Keratinocyte (primary cell): Measurements from ENCODE around the gene DLX4. TPM values are rescaled to one million over a fixed set of nuclear protein-coding genes. Genes with fewer than 3 reads are reported as not detected.

Experiments
- DNase-seq: peaks from one replicate; pipeline ENCODE4 v3.0.0-alpha.2; 2011; ENCODE audit warnings: low read depth, missing footprints, low spot score
- FAIRE-seq: peaks from 2 replicates; lab custom pipeline; 2011; peaks lifted over from hg19 to GRCh38; lab: Jason Lieb, UNC
- H2AFZ ChIP-seq: 2 replicates; pipeline ENCODE4 v1.6.0; 2012; ENCODE audit warnings: low read length, control low read depth, inconsistent platforms; ENCODE audit not compliant: control insufficient read depth
- H3K27ac ChIP-seq: 2 replicates; pipeline ENCODE4 v1.5.1; 2011; ENCODE audit warnings: low read length; ENCODE audit not compliant: control insufficient read depth, insufficient read depth
- H3K27me3 ChIP-seq: 3 replicates; pipeline ENCODE4 v1.6.0; 2011; ENCODE audit warnings: low read length; ENCODE audit not compliant: control insufficient read depth, insufficient read depth; ENCODE audit errors: extremely low read depth
- H3K36me3 ChIP-seq, 2 experiments: 2 replicates in 1 of 2; 3 replicates in 1 of 2; pipeline ENCODE4 v1.5.1; 2011; ENCODE audit warnings: low read length in 2 of 2, mild to moderate bottlenecking in 1 of 2; ENCODE audit not compliant: control insufficient read depth in 2 of 2, insufficient read depth in 2 of 2; ENCODE audit errors: extremely low read depth in 1 of 2
- H3K4me1 ChIP-seq: 3 replicates; pipeline ENCODE4 v1.5.1; 2011; ENCODE audit warnings: low read length; ENCODE audit not compliant: control insufficient read depth, insufficient read depth; ENCODE audit errors: extremely low read depth
- H3K4me2 ChIP-seq: 3 replicates; pipeline ENCODE4 v1.6.0; 2011; ENCODE audit warnings: low read depth, low read length; ENCODE audit not compliant: control insufficient read depth, insufficient read depth; ENCODE audit errors: extremely low read depth
- H3K4me3 ChIP-seq, 3 experiments: fragments of 200-600 bp in 1 of 3; sonication (generic) in 1 of 3; 2 replicates in 2 of 3; 3 replicates in 1 of 3; pipeline ENCODE4 v1.5.1; 2011 to 2016; ENCODE audit warnings: low read length in 3 of 3, mild to moderate bottlenecking in 3 of 3, control low read depth in 2 of 3, inconsistent platforms in 1 of 3, low read depth in 1 of 3, mixed read lengths in 1 of 3, mixed run types in 1 of 3, moderate library complexity in 1 of 3; ENCODE audit not compliant: control insufficient read depth in 2 of 3, insufficient read depth in 2 of 3; ENCODE audit errors: extremely low read depth in 1 of 3
- H3K79me2 ChIP-seq: 2 replicates; pipeline ENCODE4 v1.6.0; 2012; ENCODE audit warnings: low read length; ENCODE audit not compliant: control insufficient read depth, insufficient read depth
- H3K9ac ChIP-seq: 3 replicates; pipeline ENCODE4 v1.6.0; 2011; ENCODE audit warnings: low read length; ENCODE audit not compliant: control insufficient read depth, insufficient read depth; ENCODE audit errors: extremely low read depth
- H3K9me1 ChIP-seq: 3 replicates; pipeline ENCODE4 v1.6.0; 2011; ENCODE audit warnings: low read length; ENCODE audit not compliant: control insufficient read depth, insufficient read depth; ENCODE audit errors: extremely low read depth
- H3K9me3 ChIP-seq: 2 replicates; pipeline ENCODE4 v1.5.1; 2012; ENCODE audit warnings: low read depth, low read length; ENCODE audit not compliant: control insufficient read depth
- H4K20me1 ChIP-seq: 3 replicates; pipeline ENCODE4 v1.6.0; 2011; ENCODE audit warnings: low read length; ENCODE audit not compliant: control insufficient read depth, insufficient read depth; ENCODE audit errors: extremely low read depth
- CTCF ChIP-seq, 3 experiments: IDR thresholded peaks in 1 of 3; conservative IDR thresholded peaks in 1 of 3; optimal IDR thresholded peaks in 1 of 3; 2 replicates in 2 of 3; 3 replicates in 1 of 3; pipeline versions ENCODE3 to v1.5.1; 2011; ENCODE audit warnings: low read length in 3 of 3, mild to moderate bottlenecking in 3 of 3, moderate library complexity in 2 of 3, control low read depth in 1 of 3, inconsistent platforms in 1 of 3; ENCODE audit not compliant: insufficient read depth in 2 of 3; ENCODE audit errors: extremely low read depth in 1 of 3
- EZH2 ChIP-seq: IDR thresholded peaks from one replicate; pipeline ENCODE4 v1.6.1; 2012; ENCODE audit warnings: inconsistent platforms, mild to moderate bottlenecking, low read length, moderate library complexity
- dilution Hi-C: fragments of 300-500 bp; cut with MboI; formaldehyde crosslinking; loops from one replicate; pipeline ENCODE4 v1.7.0; 2020; ENCODE audit warnings: low sequenced_read_pairs; ENCODE audit not compliant: extremely low pct_ligation_motif_present
- polyA plus RNA-seq, 5 experiments: library from polyadenylated mRNA; depleted of rRNA in 3 of 5; stranded (reverse) in 3 of 5; stranded (forward) in 1 of 5; unstranded in 1 of 5; fragments of >200 nt; gene quantifications; 1 replicate in 1 of 5; 2 replicates in 3 of 5; 3 replicates in 1 of 5; pipeline versions ENCODE4 v1.2.1 to v1.2.3, GENCODE V29; 2011 to 2012; ENCODE audit warnings: missing spikeins in 2 of 5, low read depth in 1 of 5, low replicate concordance in 1 of 5

DLX4 gene
- polyA plus RNA-seq, 1 donor (not counting 4 experiments of a cell fraction or from before 2014, with no cell fraction given), result 0.18 TPM

GRCh38 chr17:50014471-50015088 is 45.6 kb downstream of the DLX4 start:
- no peak overlapping the region for H2AFZ ChIP-seq
- peaks cover 7% of the 10 kb centered on the region for H3K4me1 ChIP-seq
- no peaks in the 10 kb centered on the region for H4K20me1 ChIP-seq
- TF ChIP-seq EZH2 (no peak), CTCF (optimal IDR thresholded peaks at IDR 0.05 in 1 of 3, IDR thresholded peaks at IDR 0.05 in 1 of 3, conservative IDR thresholded peaks at IDR 0.05 in 1 of 3; ENCODE audit: extremely low read depth in 1 of 3, insufficient read depth in 2 of 3, low read length in 3 of 3) (no peak)
- peaks cover 6% of the 10 kb centered on the region for H3K9me3 ChIP-seq
- no peaks in the 10 kb centered on the region for H3K27me3 ChIP-seq
- H3K36me3 ChIP-seq, result no peaks in the 10 kb centered on the region
- H3K79me2 ChIP-seq, result no peaks in the 10 kb centered on the region
- no peak overlapping the region for H3K27ac ChIP-seq
- FAIRE-seq, result no peak
- no peak overlapping the region for H3K4me2 ChIP-seq
- no peak overlapping the region for H3K4me3 ChIP-seq
- DNase-seq, result no peak
- H3K9me1 ChIP-seq, result no peaks in the 10 kb centered on the region
- H3K9ac ChIP-seq, result no peak overlapping the region
- dilution Hi-C loops, result no loop called here

- H3K79me2 ChIP-seq, result no peaks in the 10 kb centered on the region
- H3K9me3 ChIP-seq, result peaks cover 6% of the 10 kb centered on the region
- no peak overlapping the region for H3K4me2 ChIP-seq
- H4K20me1 ChIP-seq, result no peaks in the 10 kb centered on the region
- H3K27me3 ChIP-seq, result no peaks in the 10 kb centered on the region
- no peak overlapping the region for H2AFZ ChIP-seq
- FAIRE-seq (no peak), DNase-seq (no peak)
- H3K9me1 ChIP-seq, result no peaks in the 10 kb centered on the region
- H3K4me3 ChIP-seq, result no peak overlapping the region
- H3K36me3 ChIP-seq, result no peaks in the 10 kb centered on the region
- peaks cover 7% of the 10 kb centered on the region for H3K4me1 ChIP-seq
- dilution Hi-C loops, result no loop called here
- TF ChIP-seq CTCF (optimal IDR thresholded peaks at IDR 0.05 in 1 of 3, IDR thresholded peaks at IDR 0.05 in 1 of 3, conservative IDR thresholded peaks at IDR 0.05 in 1 of 3; ENCODE audit: extremely low read depth in 1 of 3, insufficient read depth in 2 of 3, low read length in 3 of 3), result no peak
- no peak for TF ChIP-seq EZH2
- no peak overlapping the region for H3K27ac ChIP-seq
- H3K9ac ChIP-seq, result no peak overlapping the region
These were observed 46.2 kb downstream of the DLX4 start for GRCh38 chr17:50015146-50015545.
